C4-2B (cell line): ENCODE measurements around the gene ZNF579.
A peak's percentile ranks its signal among the peaks of the same experiment; 100 is the strongest.

ENCODE experiments used
- H3K27ac ChIP-seq: fragments of 450-650 bp; 2 replicates; pipeline ENCODE4 v1.5.1; 2017
- ZFX ChIP-seq: fragments of 450-650 bp; IDR thresholded peaks from 2 replicates; pipeline ENCODE4 v1.6.1; 2017
- TF ChIP-seq, protein P1 (sequence below): fragments of 450-650 bp; conservative IDR thresholded peaks from 2 replicates; pipeline ENCODE4 v1.5.1; 2017; ENCODE audit warnings: mild to moderate bottlenecking

ZNF579 gene

DNA sequence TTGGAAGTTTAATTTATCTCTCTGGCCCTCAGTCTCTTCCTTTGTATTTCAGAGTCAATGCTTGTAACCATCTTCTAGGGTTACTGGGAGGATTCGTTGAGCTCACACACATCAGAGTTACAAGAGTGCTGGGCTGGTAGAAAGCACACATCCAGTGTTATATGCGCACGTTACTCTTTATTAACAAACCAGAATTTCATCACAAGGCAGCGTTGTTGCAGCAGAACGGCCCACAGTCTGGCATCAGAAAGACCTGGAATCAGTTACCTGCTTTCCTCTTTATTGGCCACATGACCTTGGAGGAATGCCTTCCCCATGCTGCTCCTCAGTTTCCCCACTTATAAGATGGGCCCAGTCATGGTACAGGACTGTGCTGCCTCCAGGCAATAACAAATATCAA is 28.7 kb upstream of the ZNF579 start:
- no peak overlapping the region for H3K27ac ChIP-seq
- TF ChIP-seq, protein P1, sequence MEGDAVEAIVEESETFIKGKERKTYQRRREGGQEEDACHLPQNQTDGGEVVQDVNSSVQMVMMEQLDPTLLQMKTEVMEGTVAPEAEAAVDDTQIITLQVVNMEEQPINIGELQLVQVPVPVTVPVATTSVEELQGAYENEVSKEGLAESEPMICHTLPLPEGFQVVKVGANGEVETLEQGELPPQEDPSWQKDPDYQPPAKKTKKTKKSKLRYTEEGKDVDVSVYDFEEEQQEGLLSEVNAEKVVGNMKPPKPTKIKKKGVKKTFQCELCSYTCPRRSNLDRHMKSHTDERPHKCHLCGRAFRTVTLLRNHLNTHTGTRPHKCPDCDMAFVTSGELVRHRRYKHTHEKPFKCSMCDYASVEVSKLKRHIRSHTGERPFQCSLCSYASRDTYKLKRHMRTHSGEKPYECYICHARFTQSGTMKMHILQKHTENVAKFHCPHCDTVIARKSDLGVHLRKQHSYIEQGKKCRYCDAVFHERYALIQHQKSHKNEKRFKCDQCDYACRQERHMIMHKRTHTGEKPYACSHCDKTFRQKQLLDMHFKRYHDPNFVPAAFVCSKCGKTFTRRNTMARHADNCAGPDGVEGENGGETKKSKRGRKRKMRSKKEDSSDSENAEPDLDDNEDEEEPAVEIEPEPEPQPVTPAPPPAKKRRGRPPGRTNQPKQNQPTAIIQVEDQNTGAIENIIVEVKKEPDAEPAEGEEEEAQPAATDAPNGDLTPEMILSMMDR, result no peak
- no peak for TF ChIP-seq ZFX

DNA sequence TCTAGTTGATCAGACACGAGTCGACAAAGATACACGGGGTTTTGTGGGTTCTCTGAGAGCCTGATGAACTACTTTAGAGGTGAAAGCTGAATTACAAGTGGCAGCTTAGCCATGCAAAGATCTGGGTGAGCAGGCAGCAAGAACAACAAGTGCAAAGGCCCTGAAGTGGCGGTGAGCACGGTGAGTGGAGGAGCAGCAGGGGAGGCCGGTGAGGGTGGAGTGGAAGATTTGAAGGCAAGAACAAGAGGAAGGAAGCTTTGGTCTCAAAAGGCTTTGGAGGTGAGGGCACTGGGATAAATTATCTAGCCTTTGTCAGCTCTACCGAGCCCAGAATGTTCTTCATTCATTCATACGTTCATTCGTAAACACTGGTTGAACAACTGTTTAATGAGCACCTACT is 26.2 kb upstream of the ZNF579 start:
- no peak for TF ChIP-seq ZFX
- TF ChIP-seq, protein P1, result no peak
- H3K27ac ChIP-seq, result peak overlapping the region; percentile 92

DNA sequence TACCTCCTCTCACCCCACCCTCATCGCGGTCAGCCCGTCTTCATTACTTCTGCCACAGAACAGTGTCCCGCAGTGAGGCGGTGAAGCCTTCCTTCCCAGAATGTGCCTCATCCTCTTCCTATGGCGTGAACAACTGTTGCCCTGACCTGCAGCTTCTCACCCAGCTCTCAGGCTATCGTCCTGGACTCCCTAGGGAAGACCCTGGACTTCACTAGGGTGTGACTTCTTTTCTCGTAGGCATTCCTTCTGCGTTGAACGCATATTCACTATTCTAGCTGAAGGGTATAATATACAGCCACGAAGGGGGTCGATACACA is 25.8 kb upstream of the ZNF579 start:
- peak overlapping the region; percentile 92 for H3K27ac ChIP-seq
- TF ChIP-seq ZFX, result no peak
- TF ChIP-seq, protein P1, result peak; percentile 67; the same call in 1 of the 2 replicates

DNA sequence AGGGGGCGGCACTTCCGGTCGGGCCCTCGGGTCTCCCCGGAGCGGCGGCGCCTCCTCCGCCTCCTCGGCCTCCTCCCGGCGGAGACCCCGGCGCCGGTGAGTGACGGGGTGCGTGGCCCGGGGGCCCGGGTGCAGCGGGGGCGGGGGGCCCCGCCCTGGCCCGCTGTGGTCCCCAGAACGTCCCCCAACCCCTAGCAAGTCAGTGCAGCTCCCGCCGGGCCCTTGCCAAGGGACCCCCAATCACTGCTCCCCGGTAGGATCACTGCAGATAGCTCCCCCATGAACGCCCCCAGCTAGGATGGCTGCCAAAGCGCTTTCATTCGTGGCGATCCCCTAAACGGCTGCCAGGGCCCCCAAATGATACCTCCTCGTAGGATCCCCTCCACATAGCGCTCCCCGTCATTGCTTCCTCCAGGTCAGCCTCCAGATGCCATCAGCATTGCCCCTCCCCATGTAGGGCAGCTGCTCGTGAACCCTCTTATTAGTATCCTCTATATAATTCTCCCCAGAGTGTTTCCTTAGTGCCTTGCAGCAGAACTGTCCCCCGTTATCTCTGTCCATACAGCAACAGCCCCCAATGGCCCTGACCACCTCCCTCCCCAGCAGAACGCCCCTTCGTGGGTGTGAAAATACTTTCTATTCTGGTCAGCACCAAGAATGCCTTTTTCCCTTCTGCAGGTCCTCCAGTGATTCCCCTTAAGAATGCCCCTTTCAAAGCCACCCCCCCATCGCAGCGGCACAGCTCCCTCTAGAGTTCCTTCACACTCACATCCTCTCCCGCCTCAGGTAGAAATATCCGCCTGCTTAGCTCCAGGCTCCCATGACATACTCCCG is 25.2 kb upstream of the ZNF579 start, which contains the start of gene ZNF865:
Gene ZNF865, plus strand, starts transcription at position 11 of the 834 bp plus-strand sequence. CDS start 7,972 bp downstream, outside the sequence.
- TF ChIP-seq, protein P1, result peak; percentile 88
- peak; percentile 33; the same call in 1 of the 2 replicates for TF ChIP-seq ZFX
- peak within 1 kb of the TSS; percentile 92 for H3K27ac ChIP-seq

DNA sequence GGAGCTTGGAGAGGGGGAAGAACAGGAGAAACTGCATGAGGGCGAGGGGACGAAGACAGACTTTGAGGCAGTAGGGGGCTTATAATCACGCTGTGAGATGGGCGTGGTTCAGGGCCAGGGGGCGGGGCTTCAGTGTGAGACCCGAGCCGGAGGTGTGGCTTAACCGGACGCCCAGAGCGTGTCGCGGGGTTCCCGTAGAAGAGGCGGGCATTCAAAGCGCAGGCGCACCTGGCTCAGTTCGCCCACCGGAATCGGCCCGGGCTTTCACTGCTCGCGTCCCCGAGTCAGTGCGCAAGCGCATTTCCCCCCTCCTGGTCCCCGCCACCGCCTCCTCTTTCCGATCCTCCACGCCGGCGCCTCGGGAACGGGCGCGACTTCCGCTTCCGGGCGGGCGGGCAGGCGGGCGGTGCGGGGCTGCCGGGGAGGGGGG is 24.6 kb upstream of the ZNF579 start:
- peak overlapping the region; percentile 92 for H3K27ac ChIP-seq
- TF ChIP-seq ZFX, result no peak
- TF ChIP-seq, protein P1, result no peak

DNA sequence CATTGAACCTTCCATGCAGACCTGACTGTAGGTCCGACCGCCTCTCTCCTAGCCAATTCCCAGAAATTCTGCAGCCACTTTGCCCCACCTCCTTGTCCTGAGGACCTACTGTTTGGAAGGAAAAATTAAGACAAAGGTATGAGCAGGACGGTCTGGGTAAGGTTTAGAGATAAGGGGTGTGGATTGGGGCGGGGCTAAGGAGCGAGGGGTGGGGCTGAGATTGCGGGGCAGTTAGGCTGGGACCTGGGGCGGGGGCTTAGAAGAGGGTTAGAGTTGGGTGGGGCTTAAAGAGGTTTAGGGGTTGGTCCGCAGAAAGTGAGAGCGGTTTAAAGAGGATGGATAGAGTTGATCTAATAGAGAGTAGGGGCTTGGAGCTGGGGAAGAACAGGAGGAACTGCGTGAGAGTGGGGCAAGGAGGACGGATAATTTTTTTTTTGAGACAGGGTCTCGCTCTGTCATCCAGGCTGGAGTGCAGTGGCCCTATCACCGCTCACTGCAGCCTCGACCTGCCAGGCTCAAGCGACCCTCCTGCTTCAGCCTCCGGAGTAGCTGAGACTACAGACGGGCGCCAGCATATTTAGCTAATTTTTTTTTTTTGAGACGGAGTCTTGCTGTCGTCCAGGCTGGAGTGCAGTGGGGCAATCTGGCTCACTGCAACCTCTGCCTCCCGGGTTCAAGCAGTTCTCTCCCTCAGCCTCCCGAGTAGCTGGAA is 23.1 kb upstream of the ZNF579 start:
- no peak for TF ChIP-seq ZFX
- TF ChIP-seq, protein P1, result no peak
- H3K27ac ChIP-seq, result peak overlapping the region; percentile 92; the same call in 1 of the 2 replicates

DNA sequence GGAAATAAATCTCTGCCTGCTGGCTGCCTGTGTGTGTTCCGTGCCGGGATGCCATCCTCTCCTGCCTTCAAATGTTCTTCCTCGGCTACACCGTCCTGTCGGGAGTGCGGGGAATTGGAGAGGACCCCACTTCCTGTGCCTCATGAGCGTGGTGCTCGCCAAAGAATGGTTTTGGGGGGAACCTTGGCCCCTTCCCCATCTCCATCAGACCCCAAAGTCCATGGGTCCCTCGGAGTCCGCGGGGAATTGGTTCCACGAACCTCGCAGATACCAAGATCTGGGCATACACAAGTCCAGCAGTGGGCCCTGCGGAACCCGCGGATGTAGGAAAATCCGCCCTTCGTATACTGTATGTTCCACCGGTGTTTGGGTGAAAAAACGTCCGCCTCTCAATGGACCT is 22.5 kb upstream of the ZNF579 start:
- H3K27ac ChIP-seq, result no peak overlapping the region
- TF ChIP-seq ZFX, result no peak
